ENCODE measurements around the gene SCT. TPM values are rescaled to one million over a fixed set of nuclear protein-coding genes. Genes with fewer than 3 reads are reported as not detected.

The SCT gene
- total RNA-seq, 4 donors from 2014 or later = not detected

DNA sequence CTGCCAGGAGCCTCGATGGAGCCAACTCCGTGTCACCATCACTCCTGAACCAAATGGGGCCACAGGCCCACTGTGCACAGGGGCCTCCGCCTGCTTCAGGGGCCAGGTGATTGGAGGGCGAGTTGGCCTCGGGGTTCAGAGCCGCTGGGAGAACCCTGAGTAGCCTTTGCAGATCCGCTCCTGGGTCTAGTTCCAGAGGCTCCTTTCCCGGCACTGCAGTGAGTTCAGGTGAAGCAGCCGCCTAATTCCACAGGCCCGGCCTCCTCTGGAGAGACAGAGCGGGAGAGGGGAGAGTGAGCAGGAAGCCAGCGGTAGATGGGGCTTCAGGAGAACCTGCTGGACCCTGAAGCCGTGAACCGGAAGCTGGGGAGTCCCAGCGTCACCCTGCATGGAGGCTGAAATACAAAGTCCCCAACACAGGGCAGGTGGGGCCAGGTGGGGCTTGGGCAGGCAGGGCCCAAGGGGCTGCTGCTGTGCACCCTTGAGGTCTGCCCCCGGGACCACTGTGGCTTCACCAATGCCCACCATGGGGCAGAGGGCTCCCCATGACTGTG lies 32.6 kb upstream of the SCT start:
- H3K27me3 ChIP-seq = no peaks in the 10 kb centered on the region
- no peak for DNase-seq (ENCODE audit: extremely low spot score)
- H3K4me1 ChIP-seq = peaks cover 0 to 6% (median 0%) of the 10 kb centered on the region in 4 donors
- WGBS = 90% methylated on average over 14 of the region's 16 CpGs
- H3K27ac ChIP-seq (replicated peaks in 1 of 4) = no peak overlapping the region
- intact Hi-C loops (cut with DNase I) = no loop called here
- no peak for TF ChIP-seq POLR2A (IDR thresholded peaks at IDR 0.05; ENCODE audit: low read depth)
- TF ChIP-seq POLR2AphosphoS5 (IDR thresholded peaks at IDR 0.05) = no peak
- TF ChIP-seq EP300 (IDR thresholded peaks at IDR 0.05) = no peak
- TF ChIP-seq, protein P1, sequence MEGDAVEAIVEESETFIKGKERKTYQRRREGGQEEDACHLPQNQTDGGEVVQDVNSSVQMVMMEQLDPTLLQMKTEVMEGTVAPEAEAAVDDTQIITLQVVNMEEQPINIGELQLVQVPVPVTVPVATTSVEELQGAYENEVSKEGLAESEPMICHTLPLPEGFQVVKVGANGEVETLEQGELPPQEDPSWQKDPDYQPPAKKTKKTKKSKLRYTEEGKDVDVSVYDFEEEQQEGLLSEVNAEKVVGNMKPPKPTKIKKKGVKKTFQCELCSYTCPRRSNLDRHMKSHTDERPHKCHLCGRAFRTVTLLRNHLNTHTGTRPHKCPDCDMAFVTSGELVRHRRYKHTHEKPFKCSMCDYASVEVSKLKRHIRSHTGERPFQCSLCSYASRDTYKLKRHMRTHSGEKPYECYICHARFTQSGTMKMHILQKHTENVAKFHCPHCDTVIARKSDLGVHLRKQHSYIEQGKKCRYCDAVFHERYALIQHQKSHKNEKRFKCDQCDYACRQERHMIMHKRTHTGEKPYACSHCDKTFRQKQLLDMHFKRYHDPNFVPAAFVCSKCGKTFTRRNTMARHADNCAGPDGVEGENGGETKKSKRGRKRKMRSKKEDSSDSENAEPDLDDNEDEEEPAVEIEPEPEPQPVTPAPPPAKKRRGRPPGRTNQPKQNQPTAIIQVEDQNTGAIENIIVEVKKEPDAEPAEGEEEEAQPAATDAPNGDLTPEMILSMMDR (IDR thresholded peaks at IDR 0.05) = no peak
- no peaks in the 10 kb centered on the region for H3K9me3 ChIP-seq
- H3K4me3 ChIP-seq = no peak overlapping the region
- peaks cover 16 to 82% (median 59%) of the 10 kb centered on the region in 4 donors for H3K36me3 ChIP-seq

DNA sequence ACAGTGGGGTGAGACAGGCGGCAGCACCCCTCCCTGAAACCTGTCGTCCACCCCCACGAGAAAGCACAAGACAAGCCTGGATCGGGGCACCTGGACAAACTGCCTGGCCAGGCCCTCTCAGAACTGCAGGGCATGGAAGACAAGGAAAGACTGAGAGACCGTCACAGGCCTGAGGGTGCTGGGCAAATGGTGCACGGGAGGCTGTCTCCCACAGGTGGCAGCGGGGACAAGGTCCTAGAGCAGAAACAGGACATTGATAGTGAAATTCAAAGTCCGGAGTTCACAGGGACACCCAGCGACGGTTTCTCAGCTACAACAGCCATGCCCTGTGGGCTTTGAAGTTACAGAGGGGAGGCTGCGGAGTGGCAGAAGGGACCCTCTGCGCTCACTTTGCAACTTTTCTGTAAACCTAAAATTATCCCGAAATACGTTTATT lies 30.7 kb upstream of the SCT start:
- no peak for DNase-seq (ENCODE audit: extremely low spot score)
- no peaks in the 10 kb centered on the region for H3K27me3 ChIP-seq
- no peaks in the 10 kb centered on the region for H3K9me3 ChIP-seq
- no peak overlapping the region for H3K4me3 ChIP-seq
- H3K36me3 ChIP-seq = peaks cover 16 to 86% (median 61%) of the 10 kb centered on the region in 4 donors
- H3K27ac ChIP-seq (replicated peaks in 1 of 4) = no peak overlapping the region
- H3K4me1 ChIP-seq = peaks cover 0 to 3% (median 0%) of the 10 kb centered on the region in 4 donors
- TF ChIP-seq EP300 (IDR thresholded peaks at IDR 0.05) (no peak), POLR2AphosphoS5 (IDR thresholded peaks at IDR 0.05) (no peak), POLR2A (IDR thresholded peaks at IDR 0.05; ENCODE audit: low read depth) (no peak)
- TF ChIP-seq, protein P1 (IDR thresholded peaks at IDR 0.05) = no peak
- 92% methylated on average over 14 of the region's 14 CpGs for WGBS
- intact Hi-C loops (cut with DNase I) = no loop called here

DNA sequence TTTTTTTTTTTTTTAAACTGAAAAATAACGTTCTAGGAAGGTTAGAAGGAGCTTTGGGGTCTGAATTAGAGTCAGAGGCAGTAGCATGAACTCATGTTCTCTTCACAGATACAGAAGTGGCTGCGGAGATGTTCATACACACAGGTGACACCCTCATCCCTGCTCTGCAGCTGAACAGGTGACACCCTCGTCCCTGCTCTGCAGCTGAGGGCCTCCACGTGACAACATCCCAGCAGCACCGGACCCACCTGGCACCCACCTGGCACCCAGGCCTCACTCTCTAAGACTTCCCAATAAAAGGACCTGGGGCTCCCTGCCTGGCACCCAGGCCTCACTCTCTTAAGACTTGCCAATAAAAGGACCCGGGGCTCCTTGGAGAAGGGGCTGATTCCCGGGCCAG lies 29.9 kb upstream of the SCT start:
- 80% methylated on average over 7 of the region's 7 CpGs for WGBS
- Histone ChIP-seq H3K9me3 (no peaks in the 10 kb centered on the region), H3K4me3 (no peak overlapping the region), H3K36me3 (peaks cover 20 to 80% (median 54%) of the 10 kb centered on the region in 4 donors), H3K4me1 (no peaks in the 10 kb centered on the region), H3K27ac (replicated peaks in 1 of 4) (no peak overlapping the region), H3K27me3 (no peaks in the 10 kb centered on the region)
- intact Hi-C loops (cut with DNase I) = no loop called here
- TF ChIP-seq, protein P1 (IDR thresholded peaks at IDR 0.05) = no peak
- TF ChIP-seq POLR2A (IDR thresholded peaks at IDR 0.05; ENCODE audit: low read depth) (no peak), POLR2AphosphoS5 (IDR thresholded peaks at IDR 0.05) (no peak), EP300 (IDR thresholded peaks at IDR 0.05) (no peak)
- DNase-seq (ENCODE audit: extremely low spot score) = no peak

DNA sequence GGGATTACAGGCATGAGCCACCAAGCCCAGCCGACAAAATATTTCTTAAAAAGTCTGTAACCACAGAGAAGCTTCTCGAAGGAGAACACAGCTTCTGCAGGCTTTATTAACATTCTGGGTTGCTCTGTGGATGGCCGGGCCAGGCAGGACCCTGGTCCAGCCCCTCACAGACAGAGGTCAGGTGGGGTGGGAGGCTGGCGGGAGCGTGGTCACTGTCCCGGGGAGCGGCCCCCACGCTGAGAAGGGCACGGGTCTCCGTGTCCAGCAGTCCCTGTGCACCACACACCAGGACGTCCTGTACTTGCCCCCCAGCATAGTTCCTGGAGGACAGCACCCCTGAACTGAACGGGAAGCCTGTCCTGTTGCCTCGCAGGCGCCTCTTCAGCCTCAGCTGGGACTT lies 29.4 kb upstream of the SCT start:
- intact Hi-C loops (cut with DNase I) = no loop called here
- peaks cover 20 to 78% (median 49%) of the 10 kb centered on the region in 4 donors for H3K36me3 ChIP-seq
- no peaks in the 10 kb centered on the region for H3K9me3 ChIP-seq
- H3K4me3 ChIP-seq = no peak overlapping the region
- TF ChIP-seq POLR2AphosphoS5 (IDR thresholded peaks at IDR 0.05) (no peak), EP300 (IDR thresholded peaks at IDR 0.05) (no peak), POLR2A (IDR thresholded peaks at IDR 0.05; ENCODE audit: low read depth) (no peak)
- TF ChIP-seq, protein P1 (IDR thresholded peaks at IDR 0.05) = no peak
- H3K4me1 ChIP-seq = no peaks in the 10 kb centered on the region
- no peak for DNase-seq (ENCODE audit: extremely low spot score)
- H3K27ac ChIP-seq (replicated peaks in 1 of 4) = no peak overlapping the region
- H3K27me3 ChIP-seq = no peaks in the 10 kb centered on the region
- WGBS = 91% methylated on average over 6 of the region's 14 CpGs

All from esophagus muscularis mucosa (tissue), 4 donors.